NB4 (cell line): ENCODE results near the gene TMEM258.

Experiments
- DNase-seq: peaks from one replicate; pipeline ENCODE4 v3.0.0; 2010; ENCODE audit warnings: low read depth
- H3K4me3 ChIP-seq: one replicate; pipeline ENCODE4 v1.5.1; 2011; ENCODE audit warnings: mild to moderate bottlenecking, low read depth, low read length, moderate library complexity
- CTCF ChIP-seq: IDR thresholded peaks from one replicate; pipeline ENCODE4 v1.5.1; 2012; ENCODE audit warnings: low read depth, low read length
- MAX ChIP-seq: IDR thresholded peaks from 2 replicates; pipeline ENCODE4 v1.6.1; 2011; ENCODE audit warnings: low read depth, low read length
- MYC ChIP-seq: IDR thresholded peaks from 2 replicates; pipeline ENCODE4 v1.6.1; 2011; ENCODE audit warnings: low read depth, low read length
- POLR2A ChIP-seq: IDR thresholded peaks from 2 replicates; pipeline ENCODE4 v1.6.1; 2011; ENCODE audit warnings: mild to moderate bottlenecking; ENCODE audit not compliant: insufficient read length; ENCODE audit errors: extremely low read depth

Gene TMEM258

GRCh38 chr11:61752117-61752924, 40.1 kb downstream of the TMEM258 start, which contains the start of gene MYRF:
Gene MYRF, plus strand, starts transcription at chr11:61752636. Its CDS starts 109 bp downstream, at chr11:61752745.
- no peak for TF ChIP-seq POLR2A
- TF ChIP-seq MAX: no peak
- no peak for TF ChIP-seq MYC
- TF ChIP-seq CTCF: peak; percentile 43
- peak; percentile 53 for DNase-seq
- no peak within 1 kb of the TSS for H3K4me3 ChIP-seq

GRCh38 chr11:61751384-61751783, 41.0 kb downstream of the TMEM258 start:
- no peak for TF ChIP-seq MYC
- TF ChIP-seq POLR2A: no peak
- TF ChIP-seq MAX: no peak
- TF ChIP-seq CTCF: no peak
- no peak for DNase-seq
- H3K4me3 ChIP-seq: no peak overlapping the region

- DNase-seq: peak; percentile 36
- no peak overlapping the region for H3K4me3 ChIP-seq
- TF ChIP-seq CTCF (no peak), POLR2A (no peak), MYC (no peak), MAX (peak; percentile 25; the same call in 1 of the 2 replicates)
Measured at GRCh38 chr11:61750631-61751273, 41.6 kb downstream of the TMEM258 start.

- H3K4me3 ChIP-seq: no peak overlapping the region
- DNase-seq: peak; percentile 93
- TF ChIP-seq MYC: peak; percentile 57
- TF ChIP-seq POLR2A: no peak
- TF ChIP-seq CTCF: no peak
- TF ChIP-seq MAX: 0 out of 2 replicates have a peak, but pooled peaks have one; percentile 36
Measured at GRCh38 chr11:61749591-61750217, 42.7 kb downstream of the TMEM258 start.

- DNase-seq: no peak
- TF ChIP-seq CTCF: no peak
- no peak for TF ChIP-seq MAX
- TF ChIP-seq POLR2A: no peak
- TF ChIP-seq MYC: no peak
- no peak overlapping the region for H3K4me3 ChIP-seq
Measured at GRCh38 chr11:61747967-61748285, 44.5 kb downstream of the TMEM258 start.
